Kidney (tissue), 14 donors: Measurements from ENCODE around the gene MTMR2. TPM values are rescaled to one million over a fixed set of nuclear protein-coding genes. Genes with fewer than 3 reads are reported as not detected.
A peak's percentile ranks its signal among the peaks of the same experiment; 100 is the strongest.

Experiments
- DNase-seq, 5 donors: peaks; one replicate each; pipeline ENCODE4 v3.0.0-alpha.2; 2013 to 2020
- FAIRE-seq: peaks from 2 replicates; lab custom pipeline; 2012; peaks lifted over from hg19 to GRCh38; lab: Jason Lieb, UNC
- H3K27ac ChIP-seq, 2 donors: one replicate each; pipeline ENCODE4 v1.7.0; 2013; ENCODE audit warnings: low read depth in 2 of 2, low read length in 2 of 2, inconsistent platforms in 1 of 2
- H3K27me3 ChIP-seq: one replicate; pipeline ENCODE4 v1.7.1; 2013; ENCODE audit warnings: low read length, inconsistent platforms; ENCODE audit not compliant: control insufficient read depth, insufficient read depth
- H3K36me3 ChIP-seq, 3 donors: one replicate each; pipeline versions ENCODE4 v1.7.0 to v1.7.1; 2013; ENCODE audit warnings: low read length in 3 of 3, control low read depth in 1 of 3, inconsistent platforms in 1 of 3; ENCODE audit not compliant: insufficient read depth in 3 of 3, control insufficient read depth in 2 of 3
- H3K4me1 ChIP-seq, 3 donors: one replicate each; pipeline versions ENCODE4 v1.7.0 to v1.7.1; 2013; ENCODE audit warnings: low read length in 3 of 3, inconsistent platforms in 1 of 3, low read depth in 1 of 3; ENCODE audit not compliant: control insufficient read depth in 2 of 3, insufficient read depth in 2 of 3
- H3K4me3 ChIP-seq, 3 donors: one replicate each; pipeline versions ENCODE4 v1.7.0 to v1.8.1; 2013; ENCODE audit warnings: low read length in 3 of 3, control low read depth in 1 of 3, inconsistent platforms in 1 of 3
- H3K9ac ChIP-seq, 3 donors: one replicate each; pipeline versions ENCODE4 v1.7.0 to v1.7.1; 2013; ENCODE audit warnings: low read length in 3 of 3, control low read depth in 1 of 3, inconsistent platforms in 1 of 3
- H3K9me3 ChIP-seq, 3 donors: one replicate each; pipeline versions ENCODE4 v1.7.0 to v1.7.1; 2013; ENCODE audit warnings: low read length in 3 of 3, control low read depth in 1 of 3, inconsistent platforms in 1 of 3; ENCODE audit not compliant: control insufficient read depth in 2 of 3, insufficient read depth in 1 of 3
- intact Hi-C: fragments of 100-400 bp; cut with DNase I; formaldehyde crosslinking; loops from one replicate; pipeline ENCODE4 v1.11.1; 2022
- polyA plus RNA-seq: library from polyadenylated mRNA; stranded (reverse); fragments of 350-450 nt; fragmentation: Illumina TruSeq; extraction: RNeasy Lipid Tissue Mini Kit (QIAGEN cat#74804); gene quantifications from one replicate; pipeline ENCODE4 v1.2.3, GENCODE V29; 2014; ENCODE audit warnings: low read depth, low replicate concordance; ENCODE audit not compliant: insufficient read depth
- total RNA-seq: library from RNA; stranded (reverse); fragmentation: NEBNext Ultra II Directional; extraction: Animal tissue kit (Norgen Biotek cat#: 25700); gene quantifications from one replicate; pipeline ENCODE4 v1.2.1, GENCODE V29; 2021
- TF ChIP-seq, protein P1 (sequence below): IDR thresholded peaks from 3 replicates; pipeline ENCODE4 v1.5.1; 2012; ENCODE audit warnings: mild to moderate bottlenecking, moderate library complexity, borderline replicate concordance; ENCODE audit not compliant: insufficient read depth; ENCODE audit errors: extremely low read depth
- donor health status: control.
- donor health status: control.
- donor health status: control.
- donor health status: control.
- donor health status: control.
- donor health status: DM: yes; HTN: yes; CAD: no.
- donor health status: Normal renal cell carcinoma (clear cell type).

Gene MTMR2
- total and polyA plus RNA-seq, 2 donors from 2014 or later = 17.4 to 37.4 TPM

DNA sequence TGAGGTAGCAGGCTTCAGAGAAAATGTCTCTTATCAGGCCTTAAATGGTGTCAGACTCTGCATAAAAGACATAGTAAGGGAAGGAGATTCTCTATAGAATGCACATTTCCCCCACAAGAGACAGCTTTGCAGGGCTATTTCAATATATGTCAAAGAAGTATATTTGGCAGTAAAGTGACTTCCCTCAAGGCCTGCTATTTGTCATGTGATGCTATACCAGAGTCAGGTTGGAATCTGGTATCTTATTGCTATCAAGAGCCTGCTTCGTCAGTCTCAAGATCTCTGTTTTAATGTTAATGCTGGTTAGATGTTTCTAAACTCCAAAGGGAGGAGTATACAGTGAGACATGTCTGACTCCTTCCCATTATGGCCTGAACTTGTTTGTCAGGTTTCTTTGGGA is 40.4 kb upstream of the MTMR2 start:
- Histone ChIP-seq H3K27me3 (no peaks in the 10 kb centered on the region), H3K36me3 (no peaks in the 10 kb centered on the region), H3K9ac (no peak overlapping the region), H3K4me1 (no peaks in the 10 kb centered on the region), H3K9me3 (no peaks in the 10 kb centered on the region), H3K27ac (no peak overlapping the region), H3K4me3 (no peak overlapping the region)
- TF ChIP-seq, protein P1, sequence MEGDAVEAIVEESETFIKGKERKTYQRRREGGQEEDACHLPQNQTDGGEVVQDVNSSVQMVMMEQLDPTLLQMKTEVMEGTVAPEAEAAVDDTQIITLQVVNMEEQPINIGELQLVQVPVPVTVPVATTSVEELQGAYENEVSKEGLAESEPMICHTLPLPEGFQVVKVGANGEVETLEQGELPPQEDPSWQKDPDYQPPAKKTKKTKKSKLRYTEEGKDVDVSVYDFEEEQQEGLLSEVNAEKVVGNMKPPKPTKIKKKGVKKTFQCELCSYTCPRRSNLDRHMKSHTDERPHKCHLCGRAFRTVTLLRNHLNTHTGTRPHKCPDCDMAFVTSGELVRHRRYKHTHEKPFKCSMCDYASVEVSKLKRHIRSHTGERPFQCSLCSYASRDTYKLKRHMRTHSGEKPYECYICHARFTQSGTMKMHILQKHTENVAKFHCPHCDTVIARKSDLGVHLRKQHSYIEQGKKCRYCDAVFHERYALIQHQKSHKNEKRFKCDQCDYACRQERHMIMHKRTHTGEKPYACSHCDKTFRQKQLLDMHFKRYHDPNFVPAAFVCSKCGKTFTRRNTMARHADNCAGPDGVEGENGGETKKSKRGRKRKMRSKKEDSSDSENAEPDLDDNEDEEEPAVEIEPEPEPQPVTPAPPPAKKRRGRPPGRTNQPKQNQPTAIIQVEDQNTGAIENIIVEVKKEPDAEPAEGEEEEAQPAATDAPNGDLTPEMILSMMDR = no peak
- DNase-seq (no peak), FAIRE-seq (no peak)
- intact Hi-C loops = no loop called here

DNA sequence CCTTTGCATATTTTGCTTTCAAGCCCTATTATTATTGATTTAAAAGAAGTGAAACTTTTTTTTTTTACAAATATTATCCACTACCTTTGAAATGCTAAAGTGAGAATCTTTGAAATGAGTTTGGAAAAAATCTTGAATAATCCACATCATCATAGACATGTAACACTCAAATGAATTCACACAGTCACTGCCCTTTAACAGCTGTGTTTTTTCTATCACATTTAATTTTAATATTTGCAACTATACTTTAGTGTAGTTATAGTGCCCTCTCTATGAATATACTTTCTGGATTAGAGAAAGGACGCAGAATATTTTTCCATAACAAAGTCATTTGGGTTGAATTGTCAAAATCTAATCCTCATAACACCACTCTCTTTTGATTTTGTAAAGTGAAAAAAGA is 37.9 kb upstream of the MTMR2 start:
- no peaks in the 10 kb centered on the region for H3K27me3 ChIP-seq
- intact Hi-C loops = no loop called here
- no peak overlapping the region for H3K4me3 ChIP-seq
- no peak overlapping the region for H3K9ac ChIP-seq
- H3K36me3 ChIP-seq = no peaks in the 10 kb centered on the region
- no peak for FAIRE-seq
- no peak overlapping the region for H3K27ac ChIP-seq
- TF ChIP-seq, protein P1 = no peak
- no peaks in the 10 kb centered on the region for H3K4me1 ChIP-seq
- H3K9me3 ChIP-seq = no peaks in the 10 kb centered on the region
- DNase-seq = no peak

DNA sequence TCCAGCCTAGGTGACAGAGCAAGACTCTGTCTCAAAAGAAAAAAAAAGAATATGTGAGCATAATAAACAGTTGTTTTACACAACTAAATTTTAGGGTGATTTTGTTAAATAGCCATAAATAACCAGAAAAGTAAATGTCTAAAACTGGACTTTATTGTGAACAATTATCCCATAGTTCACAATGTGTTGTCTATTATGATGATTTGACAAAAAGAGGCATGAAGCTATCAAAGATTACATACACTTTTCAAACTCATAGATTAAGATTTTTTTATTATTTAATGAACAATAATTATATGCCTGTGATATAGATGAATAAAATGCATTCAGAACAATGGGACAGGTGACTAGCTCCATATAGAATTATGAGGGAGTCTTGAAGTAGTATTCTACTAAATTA is 27.0 kb upstream of the MTMR2 start:
- no peak overlapping the region for H3K27ac ChIP-seq
- H3K4me3 ChIP-seq = no peak overlapping the region
- H3K27me3 ChIP-seq = no peaks in the 10 kb centered on the region
- DNase-seq (no peak), FAIRE-seq (peak; percentile 32)
- intact Hi-C loops = no loop called here
- no peaks in the 10 kb centered on the region for H3K9me3 ChIP-seq
- TF ChIP-seq, protein P1 = no peak
- no peak overlapping the region for H3K9ac ChIP-seq
- H3K4me1 ChIP-seq = no peaks in the 10 kb centered on the region
- H3K36me3 ChIP-seq = no peaks in the 10 kb centered on the region

DNA sequence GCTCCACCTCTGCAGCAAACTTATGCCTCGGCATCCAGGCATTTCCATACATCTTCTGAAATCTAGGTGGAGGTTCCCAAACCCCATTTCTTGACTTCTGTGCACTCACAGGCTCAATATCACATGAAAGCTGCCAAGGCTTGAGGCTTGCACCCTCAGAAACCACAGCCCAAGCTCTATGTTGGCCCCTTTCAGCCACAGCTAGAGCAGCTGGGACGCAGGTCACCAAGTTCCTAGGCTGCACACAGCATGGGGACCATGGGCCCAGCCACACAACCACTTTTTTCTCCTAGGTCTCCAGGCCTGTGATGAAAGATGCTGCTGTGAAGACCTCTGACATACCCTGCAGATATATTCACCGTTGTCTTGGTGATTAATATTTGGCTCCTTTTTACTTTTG is 24.7 kb upstream of the MTMR2 start:
- no peak for FAIRE-seq
- intact Hi-C loops = no loop called here

More for the DNA sequence above, 24.7 kb upstream of the MTMR2 start:
- Histone ChIP-seq H3K4me1 (no peaks in the 10 kb centered on the region), H3K27me3 (no peaks in the 10 kb centered on the region), H3K4me3 (no peak overlapping the region), H3K27ac (no peak overlapping the region), H3K9me3 (peaks cover 0 to 5% (median 0%) of the 10 kb centered on the region in 3 donors), H3K36me3 (no peaks in the 10 kb centered on the region), H3K9ac (no peak overlapping the region)
- TF ChIP-seq, protein P1 = no peak
- no peak for DNase-seq
